Adrenal gland (tissue), 5 donors: Measurements from ENCODE around the gene WHRN.

Experiments used
- POLR2A ChIP-seq, 2 donors: fragments of 450-650 bp; IDR thresholded peaks; one replicate each; pipeline ENCODE4 v1.6.1; 2017; ENCODE audit warnings: antibody characterized with exemption in 2 of 2, mild to moderate bottlenecking in 2 of 2, moderate library complexity in 1 of 2
- TF ChIP-seq, protein P1 (sequence below), 6 experiments: fragments of 450-650 bp in 4 of 6; fragments of 200-600 bp in 2 of 6; sonication (generic) in 1 of 6; IDR thresholded peaks; 1 replicate in 5 of 6; 2 replicates in 1 of 6; pipeline versions ENCODE4 v1.5.1 to v1.8.0; 2016 to 2021; ENCODE audit warnings: antibody characterized with exemption in 6 of 6, mild to moderate bottlenecking in 2 of 6, moderate library complexity in 1 of 6
- donor health status: DM: no; HTN: no; CAD: no.

DNA sequence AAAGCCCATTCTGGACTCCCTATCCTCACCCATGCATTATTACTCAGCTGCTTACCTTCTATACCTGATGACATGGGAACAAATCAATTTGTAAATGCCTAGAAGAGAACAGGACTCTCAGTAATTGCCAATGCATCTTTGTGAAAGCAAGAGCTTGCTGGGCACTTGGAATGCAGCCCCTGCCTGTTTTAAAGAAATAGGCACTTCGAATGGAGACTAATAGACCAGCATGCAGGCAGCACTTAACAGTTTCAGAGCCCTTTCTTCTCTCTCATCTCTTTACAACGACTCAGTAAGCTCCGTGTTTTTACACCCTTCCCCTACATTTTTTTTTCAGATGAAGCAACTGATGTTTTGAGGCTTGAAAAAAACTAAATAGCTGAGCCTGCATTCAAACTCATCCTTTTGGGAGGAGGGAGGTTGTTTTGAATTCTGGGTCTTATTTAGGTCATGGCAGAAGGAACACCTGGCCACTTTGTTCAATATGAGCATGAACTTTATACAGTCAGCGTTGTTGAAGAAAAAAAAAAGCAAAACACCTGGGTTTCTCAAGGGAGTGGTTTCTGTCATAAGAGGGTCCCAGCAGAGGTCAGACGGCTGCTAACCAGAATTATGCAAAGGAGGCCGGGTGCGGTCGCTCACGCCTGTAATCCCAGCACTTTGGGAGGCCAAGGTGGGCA is 34.6 kb upstream of the WHRN start:
- no peak for TF ChIP-seq POLR2A (IDR thresholded peaks at IDR 0.05)
- TF ChIP-seq, protein P1, sequence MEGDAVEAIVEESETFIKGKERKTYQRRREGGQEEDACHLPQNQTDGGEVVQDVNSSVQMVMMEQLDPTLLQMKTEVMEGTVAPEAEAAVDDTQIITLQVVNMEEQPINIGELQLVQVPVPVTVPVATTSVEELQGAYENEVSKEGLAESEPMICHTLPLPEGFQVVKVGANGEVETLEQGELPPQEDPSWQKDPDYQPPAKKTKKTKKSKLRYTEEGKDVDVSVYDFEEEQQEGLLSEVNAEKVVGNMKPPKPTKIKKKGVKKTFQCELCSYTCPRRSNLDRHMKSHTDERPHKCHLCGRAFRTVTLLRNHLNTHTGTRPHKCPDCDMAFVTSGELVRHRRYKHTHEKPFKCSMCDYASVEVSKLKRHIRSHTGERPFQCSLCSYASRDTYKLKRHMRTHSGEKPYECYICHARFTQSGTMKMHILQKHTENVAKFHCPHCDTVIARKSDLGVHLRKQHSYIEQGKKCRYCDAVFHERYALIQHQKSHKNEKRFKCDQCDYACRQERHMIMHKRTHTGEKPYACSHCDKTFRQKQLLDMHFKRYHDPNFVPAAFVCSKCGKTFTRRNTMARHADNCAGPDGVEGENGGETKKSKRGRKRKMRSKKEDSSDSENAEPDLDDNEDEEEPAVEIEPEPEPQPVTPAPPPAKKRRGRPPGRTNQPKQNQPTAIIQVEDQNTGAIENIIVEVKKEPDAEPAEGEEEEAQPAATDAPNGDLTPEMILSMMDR (IDR thresholded peaks at IDR 0.05) = no peak
